Lung (tissue), 16 donors: ENCODE data around the gene FOXD1. TPM values are rescaled to one million over a fixed set of nuclear protein-coding genes. Genes with fewer than 3 reads are reported as not detected.

Experiments used
- ATAC-seq: fragments of 200-7000 bp; cut with Tn5 transposase; one replicate; pipeline ENCODE4 v1.9.1; 2020; ENCODE audit warnings: moderate number of reproducible peaks; ENCODE audit not compliant: insufficient read depth, low FRiP score
- DNase-seq, 3 donors: peaks; one replicate each; pipeline ENCODE4 v3.0.0-alpha.2; 2013 to 2017
- H3K27ac ChIP-seq, 2 donors: one replicate each; pipeline ENCODE4 v1.5.1; 2013; ENCODE audit warnings: mild to moderate bottlenecking in 2 of 2, moderate library complexity in 2 of 2, control low read depth in 1 of 2, inconsistent platforms in 1 of 2, low read depth in 1 of 2, low read length in 1 of 2
- H3K27me3 ChIP-seq, 3 donors: one replicate each; pipeline ENCODE4 v1.5.1; 2013; ENCODE audit warnings: low read length in 2 of 3; ENCODE audit not compliant: control insufficient read depth in 3 of 3, insufficient read depth in 3 of 3
- H3K36me3 ChIP-seq, 4 donors: one replicate each; pipeline ENCODE4 v1.5.1; 2013; ENCODE audit warnings: low read length in 4 of 4, mild to moderate bottlenecking in 1 of 4, moderate library complexity in 1 of 4; ENCODE audit not compliant: control insufficient read depth in 4 of 4, insufficient read depth in 4 of 4
- H3K4me1 ChIP-seq, 5 donors: one replicate each; pipeline ENCODE4 v1.5.1; 2013; ENCODE audit warnings: low read length in 5 of 5, mild to moderate bottlenecking in 2 of 5, moderate library complexity in 1 of 5; ENCODE audit not compliant: control insufficient read depth in 5 of 5, insufficient read depth in 5 of 5
- H3K4me3 ChIP-seq: one replicate; pipeline ENCODE4 v1.5.1; 2013; ENCODE audit warnings: mild to moderate bottlenecking, control low read depth, moderate library complexity
- H3K9ac ChIP-seq, 2 donors: one replicate each; pipeline ENCODE4 v1.5.1; 2013; ENCODE audit warnings: low read length in 2 of 2, control low read depth in 1 of 2; ENCODE audit not compliant: insufficient read depth in 1 of 2
- H3K9me3 ChIP-seq, 4 donors: one replicate each; pipeline ENCODE4 v1.5.1; 2013; ENCODE audit warnings: low read length in 3 of 4, mild to moderate bottlenecking in 1 of 4, moderate library complexity in 1 of 4; ENCODE audit not compliant: control insufficient read depth in 4 of 4, insufficient read depth in 3 of 4
- WGBS, 2 donors: extraction: QIAGEN DNeasy Blood & Tissue Kit; methylation state at CpG; one replicate each; pipeline ENCODE4 v1.1.7; 2013; 5-methylcytosine and 5-hydroxymethylcytosine counted together
- long read RNA-seq, 5 donors: transcript quantifications; one replicate each; lab custom pipeline, GENCODE V29; 2026
- polyA plus RNA-seq, 2 donors: library from polyadenylated mRNA; stranded (reverse); fragments of 200-250 nt; gene quantifications; one replicate each; pipeline ENCODE4 v1.2.1, GENCODE V29; 2013
- total RNA-seq, 2 donors: library from RNA; depleted of rRNA in 1 of 2; stranded (reverse); fragments of >200 nt in 1 of 2; gene quantifications; one replicate each; pipeline ENCODE4 v1.2.1, GENCODE V29; 2014 to 2021
- TF ChIP-seq, protein P1 (sequence below): IDR thresholded peaks from 2 replicates; pipeline ENCODE4 v1.5.1; 2012; ENCODE audit warnings: mild to moderate bottlenecking; ENCODE audit errors: control extremely low read depth, extremely low read depth
- donor health status: control.
- donor health status: control.
- donor health status: Bipolar disorder and iron deficiency.
- donor health status: healthy.
- donor health status: DM: yes; HTN: yes; CAD: no.

FOXD1 gene
- under 1 TPM; 0.37 to 0.46 TPM for total RNA-seq
- under 1 TPM; 0.20 to 0.22 TPM for polyA plus RNA-seq
- long read RNA-seq, donor 1, result 0 reads
- long read RNA-seq, donor 2, result 0 reads
- long read RNA-seq, donor 3, result 0 reads
- long read RNA-seq, donor 4, result 0 reads
- long read RNA-seq, donor 5, result 0 reads

DNA sequence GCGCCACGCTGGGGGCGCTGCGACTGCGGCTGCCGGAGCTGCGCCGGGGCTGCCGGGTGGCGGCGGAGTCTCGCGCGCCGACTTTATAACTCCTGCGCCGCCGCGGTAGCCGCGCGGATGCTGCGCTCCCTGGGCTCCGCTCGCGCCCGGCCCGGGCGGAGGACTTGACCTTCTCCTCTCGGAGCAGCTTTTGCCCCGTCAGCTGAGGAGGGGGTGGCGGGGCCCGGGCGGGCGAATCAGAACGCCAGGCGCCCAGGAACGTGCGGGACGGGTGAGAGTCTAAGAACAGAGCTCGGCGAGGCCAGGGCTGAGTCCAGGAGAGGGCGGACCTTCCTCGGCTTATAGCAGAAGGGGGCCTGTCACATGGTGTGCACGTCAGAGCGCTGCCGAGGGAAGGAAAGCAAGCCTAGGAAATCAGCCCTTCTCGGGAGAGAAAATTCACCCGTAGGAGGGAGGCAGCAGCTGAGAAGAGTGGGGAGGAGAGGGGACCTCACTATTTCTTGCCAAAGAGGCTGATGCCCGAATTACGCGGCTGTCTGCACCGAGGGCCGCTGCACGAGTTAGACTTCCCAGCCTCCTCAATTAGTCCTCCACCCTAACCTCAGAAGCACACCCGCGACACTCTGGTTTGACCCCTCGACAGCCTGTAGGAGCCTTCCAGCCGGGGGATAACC, at the start of gene FOXD1:
Gene FOXD1 (minus strand): TSS at position 315 of the 674 bp plus-strand sequence. CDS start 415 bp downstream, outside the sequence.
- ATAC-seq (peak; percentile 55), DNase-seq (peak; percentile 83 to 87 (median 86))
- Histone ChIP-seq H3K9me3 (peaks cover 0 to 8% (median 0%) of the 10 kb centered on the region in 4 donors), H3K4me1 (peaks cover 0 to 17% (median 4%) of the 10 kb centered on the region in 5 donors), H3K9ac (peak within 1 kb of the TSS in 1 of 2 donors; percentile 49), H3K36me3 (no peaks in the 10 kb centered on the region), H3K27me3 (peaks cover 15 to 83% (median 79%) of the 10 kb centered on the region in 3 donors), H3K27ac (no peak within 1 kb of the TSS), H3K4me3 (peak within 1 kb of the TSS; percentile 43)
- TF ChIP-seq, protein P1, sequence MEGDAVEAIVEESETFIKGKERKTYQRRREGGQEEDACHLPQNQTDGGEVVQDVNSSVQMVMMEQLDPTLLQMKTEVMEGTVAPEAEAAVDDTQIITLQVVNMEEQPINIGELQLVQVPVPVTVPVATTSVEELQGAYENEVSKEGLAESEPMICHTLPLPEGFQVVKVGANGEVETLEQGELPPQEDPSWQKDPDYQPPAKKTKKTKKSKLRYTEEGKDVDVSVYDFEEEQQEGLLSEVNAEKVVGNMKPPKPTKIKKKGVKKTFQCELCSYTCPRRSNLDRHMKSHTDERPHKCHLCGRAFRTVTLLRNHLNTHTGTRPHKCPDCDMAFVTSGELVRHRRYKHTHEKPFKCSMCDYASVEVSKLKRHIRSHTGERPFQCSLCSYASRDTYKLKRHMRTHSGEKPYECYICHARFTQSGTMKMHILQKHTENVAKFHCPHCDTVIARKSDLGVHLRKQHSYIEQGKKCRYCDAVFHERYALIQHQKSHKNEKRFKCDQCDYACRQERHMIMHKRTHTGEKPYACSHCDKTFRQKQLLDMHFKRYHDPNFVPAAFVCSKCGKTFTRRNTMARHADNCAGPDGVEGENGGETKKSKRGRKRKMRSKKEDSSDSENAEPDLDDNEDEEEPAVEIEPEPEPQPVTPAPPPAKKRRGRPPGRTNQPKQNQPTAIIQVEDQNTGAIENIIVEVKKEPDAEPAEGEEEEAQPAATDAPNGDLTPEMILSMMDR, result no peak
- WGBS, 2 donors, result 1 to 2% methylated on average over 53 to 59 of the region's 59 CpGs

DNA sequence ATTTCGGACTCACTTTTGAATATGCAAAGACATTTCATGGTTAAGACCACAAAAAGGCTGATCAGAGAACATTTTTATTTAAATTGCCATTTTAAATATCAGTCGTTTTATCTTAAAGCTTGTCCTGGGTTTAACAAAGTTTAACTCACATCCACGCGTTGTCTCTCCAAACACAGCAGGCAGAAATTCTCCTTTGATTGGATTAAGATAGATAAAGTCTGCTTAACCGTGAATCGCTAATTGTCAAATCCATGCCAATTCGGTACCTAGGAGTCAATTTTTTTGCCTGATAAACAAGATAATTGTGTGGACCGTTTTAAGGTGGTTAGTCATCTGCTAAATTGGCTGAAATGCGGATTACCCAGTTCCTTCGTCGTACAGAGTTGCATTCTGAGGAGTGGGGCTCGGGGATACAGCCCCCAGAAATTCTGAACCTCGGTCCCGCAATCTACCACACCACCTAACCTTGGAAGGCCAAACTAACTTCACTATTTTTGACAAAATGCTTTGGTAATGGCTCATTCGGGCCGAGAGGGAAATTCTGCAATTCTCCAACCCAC, 49.0 kb upstream of the FOXD1 start:
- 51 to 59% methylated on average over 16 of the region's 16 CpGs for WGBS, 2 donors
- H3K27ac ChIP-seq, result peak overlapping the region; percentile 89 to 96

DNA sequence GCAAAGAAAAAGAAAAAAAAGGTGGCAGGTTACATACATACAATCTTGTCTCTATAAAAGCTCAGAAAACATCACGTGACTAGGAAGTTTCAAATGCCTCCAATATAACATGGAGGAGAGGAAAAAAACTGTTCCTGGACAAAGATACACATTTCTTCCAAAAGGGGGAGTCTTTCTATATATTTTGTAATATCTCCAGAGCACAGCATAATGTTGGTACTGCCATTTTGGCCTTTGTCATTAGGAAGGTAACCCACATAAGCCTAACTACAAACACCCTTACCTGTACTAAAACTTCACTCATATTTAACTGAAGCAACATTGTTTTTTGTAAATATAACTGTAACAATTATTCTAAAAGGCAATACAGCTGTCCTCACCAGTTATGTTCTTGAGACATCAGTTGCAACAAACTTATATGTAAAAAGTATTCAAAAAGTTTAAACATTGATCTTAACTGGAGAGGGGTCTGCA, 48.4 kb upstream of the FOXD1 start:
- DNase-seq, result peak in 2 of 3 donors; percentile 72 to 74
- H3K27me3 ChIP-seq, result peaks cover 0 to 16% (median 6%) of the 10 kb centered on the region in 3 donors
- H3K36me3 ChIP-seq, result peaks cover 0 to 13% (median 4%) of the 10 kb centered on the region in 4 donors
- H3K27ac ChIP-seq, result peak overlapping the region in 1 of 2 donors; percentile 89
- WGBS, 2 donors, result 41 to 72% methylated on average over 1 of the region's 1 CpG
- no peak overlapping the region for H3K4me3 ChIP-seq
- no peak for ATAC-seq
- peaks cover 0 to 24% (median 7%) of the 10 kb centered on the region in 5 donors for H3K4me1 ChIP-seq
- TF ChIP-seq, protein P1, result no peak
- H3K9ac ChIP-seq, result no peak overlapping the region
- no peaks in the 10 kb centered on the region for H3K9me3 ChIP-seq

More for the DNA sequence above, 49.0 kb upstream of the FOXD1 start:
- Histone ChIP-seq H3K27me3 (peaks cover 0 to 11% (median under 1%) of the 10 kb centered on the region in 3 donors), H3K4me3 (peak overlapping the region; percentile 43), H3K9ac (peak overlapping the region; percentile 81 to 96), H3K4me1 (peaks cover 0 to 24% (median 7%) of the 10 kb centered on the region in 5 donors), H3K9me3 (no peaks in the 10 kb centered on the region), H3K36me3 (peaks cover 3 to 13% (median 4%) of the 10 kb centered on the region in 4 donors)
- TF ChIP-seq, protein P1, result no peak
- ATAC-seq, result no peak
- DNase-seq, result peak in 2 of 3 donors; percentile 21 to 40
